ENCODE results near the gene STPG3. TPM values are rescaled to one million over a fixed set of nuclear protein-coding genes. Genes with fewer than 3 reads are reported as not detected.

Gene STPG3
- polyA plus RNA-seq, 2 of the 4 experiments (the other 2 are of a cell fraction), result not detected

- CTCF ChIA-PET, result interaction anchor here (0.6 to 4.9 kb wide), 8 partner anchors 10 to 148 kb away, joined by 3 to 21 read pairs (median 4); partner anchors contain the start of genes EXD3 and NOXA1
- ATAC-seq (peak in 1 of 2 experiments; percentile 30; a peak in 3 of 6 replicates), DNase-seq (ENCODE audit: low read depth in 1 of 2, low spot score in 1 of 2) (peak in 1 of 2 experiments; percentile 61), FAIRE-seq (no peak)
- H3K27ac ChIP-seq, result peak overlapping the region in 1 of 2 experiments; percentile 93; a peak in 3 of 6 replicates
- H3K4me1 ChIP-seq, result peaks cover 30% of the 10 kb centered on the region
- WGBS (ENCODE audit: missing lambda C conversion rate), result 65% methylated on average over 16 of the region's 24 CpGs
- H3K9me3 ChIP-seq, result no peaks in the 10 kb centered on the region
- POLR2A ChIA-PET, result no interaction called here
- TF ChIP-seq EP300 (IDR thresholded peaks at IDR 0.05) (no peak), HOXA7 (CRISPR knock-in tag; IDR thresholded peaks at IDR 0.05) (no peak), FOSB (CRISPR knock-in tag; IDR thresholded peaks at IDR 0.05) (no peak), MAZ (IDR thresholded peaks at IDR 0.05; ENCODE audit: borderline replicate concordance, low read depth, low read length) (no peak), HOXB5 (CRISPR knock-in tag; IDR thresholded peaks at IDR 0.05) (no peak), ZFP36 (IDR thresholded peaks at IDR 0.05; ENCODE audit: borderline replicate concordance, partially characterized antibody) (no peak), JUNB (IDR thresholded peaks at IDR 0.05) (no peak), HOXB13 (CRISPR knock-in tag; IDR thresholded peaks at IDR 0.05; ENCODE audit: low read depth) (no peak), CHD2 (IDR thresholded peaks at IDR 0.05; ENCODE audit: low read length, partially characterized antibody) (no peak), RAD21 (conservative IDR thresholded peaks at IDR 0.05 in 1 of 2, IDR thresholded peaks at IDR 0.05 in 1 of 2) (no peak), ESRRA (IDR thresholded peaks at IDR 0.05; ENCODE audit: borderline replicate concordance, low read length) (no peak)
- peak overlapping the region; percentile 74 for H3K4me2 ChIP-seq
- no peak overlapping the region for H3K4me3 ChIP-seq
These were observed 45.9 kb downstream of the STPG3 start for GRCh38 chr9:137296670-137297664.

GRCh38 chr9:137297966-137298365 lies 46.9 kb downstream of the STPG3 start:
- H3K4me3 ChIP-seq, result no peak overlapping the region
- H3K4me2 ChIP-seq, result no peak overlapping the region
- TF ChIP-seq PBX3 (IDR thresholded peaks at IDR 0.05), result no peak
- TF ChIP-seq HDAC2 (IDR thresholded peaks at IDR 0.05), result no peak
- TF ChIP-seq JUN (IDR thresholded peaks at IDR 0.05), result no peak
- TF ChIP-seq HES2 (IDR thresholded peaks at IDR 0.05), result no peak
- TF ChIP-seq KDM5A (IDR thresholded peaks at IDR 0.05), result no peak
- CTCF ChIA-PET, result interaction anchor here (1.2 to 4.9 kb wide), 6 partner anchors 11 to 126 kb away, joined by 3 to 21 read pairs (median 4); partner anchors contain the start of genes EXD3, NOXA1 and TOR4A
- no peak for DNase-seq (ENCODE audit: low read depth in 1 of 2, low spot score in 1 of 2)
- 73% methylated on average over 5 of the region's 7 CpGs for WGBS (ENCODE audit: missing lambda C conversion rate)
- peaks cover 30% of the 10 kb centered on the region for H3K4me1 ChIP-seq
- POLR2A ChIA-PET, result no interaction called here
- no peak for FAIRE-seq
- no peaks in the 10 kb centered on the region for H3K9me3 ChIP-seq
- no peak overlapping the region for H3K27ac ChIP-seq
- ATAC-seq, result no peak

GRCh38 chr9:137298401-137299202 lies 47.5 kb downstream of the STPG3 start:
- no peak for DNase-seq (ENCODE audit: low read depth in 1 of 2, low spot score in 1 of 2)
- TF ChIP-seq ZNF302 (CRISPR knock-in tag; IDR thresholded peaks at IDR 0.05), result no peak
- TF ChIP-seq USF2 (IDR thresholded peaks at IDR 0.05), result no peak
- TF ChIP-seq KDM5A (IDR thresholded peaks at IDR 0.05), result no peak
- no peak for TF ChIP-seq FOSL2 (IDR thresholded peaks at IDR 0.05)
- no peak for TF ChIP-seq FOSL2 (CRISPR knock-in tag; IDR thresholded peaks at IDR 0.05)
- TF ChIP-seq ELK1 (IDR thresholded peaks at IDR 0.05; ENCODE audit: low read depth, low read length), result no peak
- no peak for TF ChIP-seq ZFP36 (IDR thresholded peaks at IDR 0.05; ENCODE audit: borderline replicate concordance, partially characterized antibody)
- no peak for TF ChIP-seq POLR2AphosphoS2 (conservative IDR thresholded peaks at IDR 0.05; ENCODE audit: low read length)
- TF ChIP-seq RCOR1 (IDR thresholded peaks at IDR 0.05; ENCODE audit: low read depth, low read length), result no peak
- no peak for TF ChIP-seq MAZ (IDR thresholded peaks at IDR 0.05; ENCODE audit: borderline replicate concordance, low read depth, low read length)
- no peak for TF ChIP-seq BCL3 (IDR thresholded peaks at IDR 0.05)
- no peak for TF ChIP-seq RFX5 (IDR thresholded peaks at IDR 0.05)
- no peak for TF ChIP-seq KDM1A (IDR thresholded peaks at IDR 0.05; ENCODE audit: low read depth)
- TF ChIP-seq MAFK (IDR thresholded peaks at IDR 0.05; ENCODE audit: partially characterized antibody), result no peak
- TF ChIP-seq NR3C1 (IDR thresholded peaks at IDR 0.05), result no peak
- Histone ChIP-seq H3K4me1 (peaks cover 30% of the 10 kb centered on the region), H3K4me3 (no peak overlapping the region), H3K27ac (no peak overlapping the region), H3K4me2 (no peak overlapping the region), H3K9me3 (no peaks in the 10 kb centered on the region)
- ChIA-PET POLR2A (no interaction called here), CTCF (interaction anchor here (0.7 to 1.7 kb wide), 7 partner anchors 12 to 236 kb away, joined by 3 to 4 read pairs (median 3); partner anchors contain the start of gene TOR4A)
- FAIRE-seq, result no peak
- no peak for ATAC-seq
- 87% methylated on average over 24 of the region's 24 CpGs for WGBS (ENCODE audit: missing lambda C conversion rate)
